A549 (cell line): ENCODE data around the gene ZNRF4. TPM values are rescaled to one million over a fixed set of nuclear protein-coding genes. Genes with fewer than 3 reads are reported as not detected.

ENCODE experiments used
- ATAC-seq, 2 experiments: fragments of 200-7000 bp in 1 of 2; fragments of >200 bp in 1 of 2; cut with Nextera tagmentation in 1 of 2; cut with Tn5 transposase in 1 of 2; 3 replicates each; pipeline versions ENCODE4 v1.8.0 to v1.9.1; 2018 to 2020; ENCODE audit warnings: mild to moderate bottlenecking in 1 of 2, moderate library complexity in 1 of 2
- CTCF ChIA-PET: fragments of 300-600 bp; sonication (Branson Sonifier 250); formaldehyde crosslinking; extraction: SDS; loops from one replicate; lab custom pipeline; 2021; ENCODE audit warnings: antibody characterized with exemption, inconsistent platforms; lab: Yijun Ruan, JAX
- POLR2A ChIA-PET: fragments of 350-600 bp; formaldehyde crosslinking; extraction: SDS; loops from one replicate; lab custom pipeline; 2021; ENCODE audit warnings: antibody characterized with exemption, inconsistent platforms; lab: Yijun Ruan, JAX
- DNase-seq, 2 experiments: peaks; one replicate each; pipeline versions ENCODE4 v3.0.0 to v3.0.0-alpha.2; 2011 to 2016; ENCODE audit warnings: low read depth in 1 of 2, low spot score in 1 of 2
- FAIRE-seq: peaks from 2 replicates; lab custom pipeline; 2011; peaks lifted over from hg19 to GRCh38; lab: Jason Lieb, UNC
- H3K27ac ChIP-seq, 2 experiments: fragments of >200 bp; sonication (Bioruptor Twin); formaldehyde crosslinking; 3 replicates each; pipeline ENCODE4 v1.5.1; 2016 to 2017
- H3K4me1 ChIP-seq: fragments of >200 bp; sonication (Bioruptor Twin); formaldehyde crosslinking; 3 replicates; pipeline ENCODE4 v1.6.1; 2016
- H3K4me2 ChIP-seq: fragments of >200 bp; sonication (Bioruptor Twin); formaldehyde crosslinking; 3 replicates; pipeline ENCODE4 v1.6.1; 2016
- H3K4me3 ChIP-seq: fragments of >200 bp; sonication (Bioruptor Twin); formaldehyde crosslinking; 3 replicates; pipeline ENCODE4 v1.5.1; 2016
- H3K9me3 ChIP-seq: fragments of >200 bp; sonication (Bioruptor Twin); formaldehyde crosslinking; 3 replicates; pipeline ENCODE4 v1.6.1; 2016
- BCL3 ChIP-seq: fragments of >200 bp; sonication (Bioruptor Twin); formaldehyde crosslinking; IDR thresholded peaks from 3 replicates; pipeline ENCODE4 v1.6.1; 2016
- CTCF ChIP-seq: fragments of >200 bp; sonication (Bioruptor Twin); formaldehyde crosslinking; IDR thresholded peaks from 3 replicates; pipeline ENCODE4 v1.5.1; 2016
- EHF ChIP-seq: fragments of 250-450 bp; sonication (Bioruptor Pico); IDR thresholded peaks from 2 replicates; pipeline ENCODE4 v1.5.0; 2020; ENCODE audit warnings: mild to moderate bottlenecking
- ELK1 ChIP-seq: fragments of 150-350 bp; IDR thresholded peaks from 2 replicates; pipeline ENCODE4 v1.6.1; 2014; ENCODE audit warnings: low read depth, mild to moderate bottlenecking, low read length
- FOSL2 ChIP-seq, 2 experiments: fragments of 450-650 bp in 1 of 2; fragments of >200 bp in 1 of 2; sonication (Bioruptor Twin) in 1 of 2; formaldehyde crosslinking; IDR thresholded peaks; 2 replicates each; pipeline versions ENCODE4 v1.5.0 to v1.6.1; 2016 to 2020; ENCODE audit warnings: mild to moderate bottlenecking in 1 of 2, moderate library complexity in 1 of 2
- FOXS1 ChIP-seq: fragments of 250-450 bp; sonication (Bioruptor Pico); IDR thresholded peaks from 2 replicates; pipeline ENCODE4 v1.5.0; 2020; ENCODE audit warnings: mild to moderate bottlenecking, moderate library complexity
- GATA3 ChIP-seq: IDR thresholded peaks from 2 replicates; pipeline ENCODE4 v1.6.1; 2012; ENCODE audit warnings: borderline replicate concordance
- HDAC2 ChIP-seq: fragments of 200-600 bp; sonication (generic); IDR thresholded peaks from 2 replicates; pipeline ENCODE4 v1.6.1; 2016
- HES2 ChIP-seq: fragments of >200 bp; sonication (Bioruptor Twin); formaldehyde crosslinking; IDR thresholded peaks from 2 replicates; pipeline ENCODE4 v1.6.1; 2016
- HMGXB4 ChIP-seq: fragments of 250-450 bp; sonication (Bioruptor Pico); IDR thresholded peaks from 2 replicates; pipeline ENCODE4 v1.5.0; 2021; ENCODE audit warnings: mild to moderate bottlenecking, moderate library complexity, borderline replicate concordance
- HOXA7 ChIP-seq: fragments of 250-450 bp; sonication (Bioruptor Pico); IDR thresholded peaks from 2 replicates; pipeline ENCODE4 v1.5.0; 2020; ENCODE audit warnings: mild to moderate bottlenecking, moderate library complexity
- HOXB5 ChIP-seq: fragments of 250-450 bp; sonication (Bioruptor Pico); IDR thresholded peaks from 2 replicates; pipeline ENCODE4 v1.5.0; 2020; ENCODE audit warnings: mild to moderate bottlenecking, moderate library complexity
- KDM5A ChIP-seq: fragments of 200-600 bp; sonication (generic); IDR thresholded peaks from 2 replicates; pipeline ENCODE4 v1.6.1; 2016; ENCODE audit warnings: antibody characterized with exemption, mild to moderate bottlenecking
- MAX ChIP-seq: IDR thresholded peaks from 2 replicates; pipeline ENCODE4 v1.6.1; 2012
- MAZ ChIP-seq: fragments of 150-350 bp; IDR thresholded peaks from 2 replicates; pipeline ENCODE4 v1.6.1; 2014; ENCODE audit warnings: antibody characterized with exemption, low read depth, low read length, borderline replicate concordance
- MYC ChIP-seq: IDR thresholded peaks from 2 replicates; pipeline ENCODE4 v1.6.1; 2012; ENCODE audit warnings: mild to moderate bottlenecking, inconsistent platforms, low read length, improper control_type of control experiment, borderline replicate concordance
- PHF8 ChIP-seq: fragments of 200-600 bp; sonication (generic); IDR thresholded peaks from 2 replicates; pipeline ENCODE4 v1.6.1; 2016; ENCODE audit warnings: low read depth, mild to moderate bottlenecking, antibody characterized with exemption, moderate library complexity, borderline replicate concordance
- POLR2A ChIP-seq: IDR thresholded peaks from 2 replicates; pipeline ENCODE4 v1.6.1; 2012; ENCODE audit warnings: mild to moderate bottlenecking, low read length
- RARB ChIP-seq: fragments of 250-450 bp; sonication (Bioruptor Pico); IDR thresholded peaks from 2 replicates; pipeline ENCODE4 v1.8.0; 2021; ENCODE audit warnings: mild to moderate bottlenecking, moderate library complexity
- TFCP2L1 ChIP-seq: fragments of 250-450 bp; sonication (Bioruptor Pico); IDR thresholded peaks from 2 replicates; pipeline ENCODE4 v1.5.0; 2021; ENCODE audit warnings: mild to moderate bottlenecking
- USF2 ChIP-seq: fragments of 450-650 bp; IDR thresholded peaks from 2 replicates; pipeline ENCODE4 v1.6.1; 2014; ENCODE audit warnings: antibody characterized with exemption
- WGBS: methylation state at CpG from one replicate; pipeline ENCODE4 v1.1.6; 2017; ENCODE audit errors: missing lambda C conversion rate; 5-methylcytosine and 5-hydroxymethylcytosine counted together
- polyA plus RNA-seq, 4 experiments: library from polyadenylated mRNA; depleted of rRNA in 3 of 4; stranded (reverse); fragments of >200 nt; fragmentation: RNase III in 1 of 4; extraction: RNeasy Plus Mini Kit Qiagen cat#74134 plus additional on column Dnase treatment in 1 of 4; gene quantifications; 2 replicates in 3 of 4; 3 replicates in 1 of 4; pipeline ENCODE4 v1.2.3, GENCODE V29; 2011 to 2017

The ZNRF4 gene
- polyA plus RNA-seq, 2 of the 4 experiments (the other 2 are of a cell fraction), result not detected

- WGBS, result 80% methylated on average over 11 of the region's 12 CpGs
- FAIRE-seq (no peak), ATAC-seq (no peak), DNase-seq (no peak)
- no peak overlapping the region for H3K4me2 ChIP-seq
- no peaks in the 10 kb centered on the region for H3K4me1 ChIP-seq
- H3K9me3 ChIP-seq, result no peaks in the 10 kb centered on the region
- TF ChIP-seq FOSL2 (IDR thresholded peaks at IDR 0.05) (no peak), FOSL2 (CRISPR knock-in tag; IDR thresholded peaks at IDR 0.05) (no peak), ELK1 (no peak), PHF8 (no peak), USF2 (no peak), BCL3 (no peak), POLR2A (no peak), HOXA7 (no peak), HDAC2 (no peak), MAX (no peak), FOXS1 (CRISPR knock-in tag) (no peak), GATA3 (no peak), HES2 (no peak), EHF (CRISPR knock-in tag) (no peak), RARB (CRISPR knock-in tag) (no peak), HOXB5 (CRISPR knock-in tag) (no peak), TFCP2L1 (CRISPR knock-in tag) (no peak), MYC (no peak), CTCF (no peak)
- no peak overlapping the region for H3K27ac ChIP-seq
- CTCF ChIA-PET, result no interaction called here
- H3K4me3 ChIP-seq, result no peak overlapping the region
- POLR2A ChIA-PET, result no interaction called here
Measured at GRCh38 chr19:5491565-5491964, 36.3 kb downstream of the ZNRF4 start.

- ATAC-seq, result no peak
Measured at GRCh38 chr19:5492281-5492634, 37.0 kb downstream of the ZNRF4 start.

More at GRCh38 chr19:5492281-5492634, 37.0 kb downstream of the ZNRF4 start:
- no peak for DNase-seq
- Histone ChIP-seq H3K4me2 (no peak overlapping the region), H3K9me3 (no peaks in the 10 kb centered on the region), H3K4me3 (no peak overlapping the region), H3K27ac (no peak overlapping the region), H3K4me1 (no peaks in the 10 kb centered on the region)
- 47% methylated on average over 8 of the region's 8 CpGs for WGBS
- no peak for TF ChIP-seq MAZ
- TF ChIP-seq KDM5A, result no peak
- TF ChIP-seq HMGXB4 (CRISPR knock-in tag), result no peak
- POLR2A ChIA-PET, result no interaction called here
- FAIRE-seq, result no peak
- CTCF ChIA-PET, result no interaction called here
